HG02870 (cell line): ENCODE results near the gene TFCP2.
"Not testable (repeated sequence)": the region's sequence is repeated elsewhere in the genome, so short reads cannot be mapped to it uniquely, and the experiment has no call there.

Source experiments
- ATAC-seq: cut with Tn5 transposase; IDR thresholded peaks from one replicate; pipeline ENCODE4 v1.9.1; 2021; ENCODE audit warnings: mild to moderate bottlenecking, moderate library complexity; ENCODE audit not compliant: unreplicated experiment

The TFCP2 gene, protein sequence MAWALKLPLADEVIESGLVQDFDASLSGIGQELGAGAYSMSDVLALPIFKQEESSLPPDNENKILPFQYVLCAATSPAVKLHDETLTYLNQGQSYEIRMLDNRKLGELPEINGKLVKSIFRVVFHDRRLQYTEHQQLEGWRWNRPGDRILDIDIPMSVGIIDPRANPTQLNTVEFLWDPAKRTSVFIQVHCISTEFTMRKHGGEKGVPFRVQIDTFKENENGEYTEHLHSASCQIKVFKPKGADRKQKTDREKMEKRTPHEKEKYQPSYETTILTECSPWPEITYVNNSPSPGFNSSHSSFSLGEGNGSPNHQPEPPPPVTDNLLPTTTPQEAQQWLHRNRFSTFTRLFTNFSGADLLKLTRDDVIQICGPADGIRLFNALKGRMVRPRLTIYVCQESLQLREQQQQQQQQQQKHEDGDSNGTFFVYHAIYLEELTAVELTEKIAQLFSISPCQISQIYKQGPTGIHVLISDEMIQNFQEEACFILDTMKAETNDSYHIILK

DNA sequence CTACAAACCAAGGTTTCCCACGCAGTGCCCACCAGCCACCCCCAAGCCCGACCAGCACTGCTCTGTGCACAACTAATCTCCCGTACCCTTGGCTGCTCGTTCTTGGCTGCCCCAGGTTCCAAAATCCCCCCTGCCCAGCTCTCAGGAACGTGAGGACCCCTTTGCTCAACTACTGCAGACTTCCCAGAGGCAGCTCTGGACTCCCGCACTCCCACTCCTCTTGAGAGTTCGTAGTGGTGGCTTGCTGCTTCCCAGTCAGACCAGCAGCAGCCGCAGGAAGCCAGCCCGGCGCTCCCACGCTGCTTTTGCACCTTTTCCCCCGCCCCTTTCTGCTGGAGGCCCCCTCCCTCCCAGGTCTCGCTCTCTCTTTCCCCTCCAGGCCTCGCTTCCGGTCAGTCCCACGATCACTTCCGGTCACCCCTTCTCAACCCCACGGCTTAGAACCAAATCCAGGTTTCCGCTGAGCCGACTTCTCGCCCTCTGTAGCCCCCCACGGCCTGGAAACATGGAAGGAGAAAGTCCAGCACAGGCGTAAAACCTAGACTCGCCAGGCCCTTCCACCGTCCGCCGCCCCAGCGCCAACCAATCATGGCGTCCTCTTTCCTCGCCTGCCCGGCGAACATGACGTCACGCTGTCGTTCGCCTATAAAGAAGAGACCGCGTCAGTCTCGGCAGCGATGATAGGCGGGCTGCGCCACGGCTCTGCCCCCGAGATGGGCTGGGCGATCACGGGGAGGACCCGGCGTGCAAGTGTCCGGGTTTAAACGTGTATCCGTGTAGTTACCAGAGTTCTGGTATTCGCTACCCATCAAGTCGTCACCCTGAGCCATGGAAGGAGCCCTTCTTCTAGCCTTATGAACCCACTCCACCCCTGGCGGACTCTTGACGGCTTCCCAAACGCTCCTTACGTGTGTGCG is at the start of gene TFCP2:
Gene TFCP2 (minus strand): TSS at position 621 of the 917 bp plus-strand sequence. CDS start 713 bp downstream, outside the sequence.
- peak; percentile 91 for ATAC-seq

DNA sequence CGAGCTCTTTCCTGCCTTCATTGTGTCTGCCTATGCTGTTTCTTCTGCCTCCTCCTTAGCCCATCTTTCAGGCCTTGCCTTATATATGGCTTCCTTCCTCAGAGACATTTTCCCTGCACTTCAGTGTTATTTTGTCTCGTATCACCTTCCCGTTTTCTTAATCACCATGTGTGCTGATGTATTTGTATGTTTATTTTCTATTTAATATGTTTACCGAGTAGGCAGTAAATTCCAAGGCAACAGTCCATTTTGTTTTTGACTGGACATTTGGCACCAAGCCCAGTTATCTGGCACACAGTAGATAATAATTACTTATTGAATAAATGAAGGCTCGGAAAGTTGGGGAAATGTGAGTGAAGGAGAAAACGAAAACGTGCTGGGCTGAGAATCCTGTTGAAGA is 49.5 kb upstream of the TFCP2 start:
- no peak for ATAC-seq

DNA sequence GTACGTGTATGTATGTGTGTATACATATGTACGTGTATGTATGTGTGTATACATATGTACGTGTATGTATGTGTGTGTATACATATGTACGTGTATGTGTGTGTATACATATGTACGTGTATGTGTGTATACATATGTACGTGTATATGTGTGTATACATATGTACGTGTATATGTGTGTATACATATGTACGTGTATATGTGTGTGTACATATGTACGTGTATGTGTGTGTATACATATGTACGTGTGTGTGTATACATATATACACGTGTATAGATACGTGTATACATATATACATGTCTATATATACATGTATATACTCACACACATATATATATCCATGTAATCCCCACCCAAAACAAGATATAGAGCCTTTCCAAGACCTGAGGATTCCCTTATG is 46.9 kb upstream of the TFCP2 start:
- ATAC-seq: not testable (repeated sequence)

DNA sequence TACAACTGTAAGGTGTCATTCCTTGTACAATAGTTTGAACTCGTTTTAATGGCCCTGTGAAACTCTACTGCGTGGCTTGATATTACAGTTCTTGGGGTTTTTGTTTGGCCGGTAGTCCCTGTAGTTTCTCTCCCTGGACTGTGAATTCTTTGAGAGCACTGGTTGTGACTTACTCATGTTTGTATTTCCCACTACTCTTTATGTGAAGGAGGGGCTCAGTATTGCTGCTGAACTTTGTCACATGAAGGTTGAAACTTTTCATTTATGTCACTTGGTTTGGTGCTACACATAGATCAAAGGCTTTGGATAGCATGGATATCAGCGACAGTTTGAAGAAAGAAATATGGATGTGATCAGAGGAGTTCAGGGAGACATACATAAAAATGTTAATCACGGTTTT is 46.4 kb upstream of the TFCP2 start:
- ATAC-seq: no peak

DNA sequence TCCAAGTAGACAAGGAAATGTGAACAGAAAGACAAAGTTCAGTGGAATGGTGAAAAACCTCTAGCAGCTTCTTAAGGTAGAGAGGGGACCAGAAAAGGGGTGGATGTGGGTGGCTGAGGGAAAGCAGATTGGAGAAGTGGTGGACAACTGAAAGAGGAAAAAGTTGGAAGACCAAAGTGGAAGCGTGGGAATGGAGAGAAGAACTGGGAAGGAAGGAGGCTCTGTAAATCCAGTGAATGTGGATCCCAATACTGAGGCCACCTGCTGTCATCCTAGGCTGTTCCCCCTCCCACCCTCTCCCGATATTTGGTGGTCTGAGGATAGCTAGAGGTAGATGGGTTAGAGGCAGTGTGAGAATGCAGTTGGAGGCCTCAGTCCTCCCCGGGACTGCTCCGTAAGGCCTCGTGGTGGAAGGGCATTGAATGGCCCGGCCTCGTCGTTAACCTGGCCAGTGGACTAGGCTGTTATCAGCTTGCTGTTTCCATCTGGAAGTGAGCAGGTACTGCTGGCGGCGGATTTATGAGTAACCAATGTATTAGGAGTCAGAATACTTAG is 45.7 kb upstream of the TFCP2 start:
- ATAC-seq: no peak

DNA sequence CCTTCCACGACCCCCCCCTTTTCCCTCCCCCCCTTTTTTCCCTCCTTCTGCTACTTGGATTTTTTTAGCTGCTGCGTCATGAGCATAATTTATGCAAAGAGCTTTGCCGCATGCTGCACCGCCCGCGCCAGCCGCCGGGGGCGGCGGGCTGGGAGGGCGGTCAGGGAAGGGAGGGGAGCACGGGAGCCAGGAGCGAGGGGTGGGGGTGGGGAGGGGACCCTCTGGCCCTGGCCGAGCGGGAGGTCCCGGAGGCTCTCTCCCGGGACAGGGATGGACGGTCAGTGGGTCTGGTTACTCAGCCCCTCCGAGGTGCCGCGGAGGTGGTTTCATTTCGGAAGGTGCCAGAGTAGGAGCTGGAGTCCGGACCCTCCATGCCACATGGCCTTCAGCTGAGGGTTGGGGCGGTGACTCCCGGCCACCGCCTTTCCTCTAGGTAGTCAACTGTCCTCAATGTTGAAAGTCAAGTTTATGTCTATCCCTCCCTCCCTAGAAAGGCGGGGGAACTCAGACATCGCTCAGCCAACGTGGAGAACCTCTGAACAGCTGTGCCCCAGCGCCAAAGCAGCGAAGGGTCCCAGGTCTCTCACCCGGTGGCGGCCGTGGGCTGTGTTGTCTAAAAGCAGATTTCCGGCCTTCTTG is 45.2 kb upstream of the TFCP2 start, which contains the start of gene POU6F1:
Gene POU6F1 (minus strand): TSS at position 95 of the 639 bp plus-strand sequence. CDS start 11,226 bp downstream, outside the sequence.
- peak; percentile 65 for ATAC-seq

DNA sequence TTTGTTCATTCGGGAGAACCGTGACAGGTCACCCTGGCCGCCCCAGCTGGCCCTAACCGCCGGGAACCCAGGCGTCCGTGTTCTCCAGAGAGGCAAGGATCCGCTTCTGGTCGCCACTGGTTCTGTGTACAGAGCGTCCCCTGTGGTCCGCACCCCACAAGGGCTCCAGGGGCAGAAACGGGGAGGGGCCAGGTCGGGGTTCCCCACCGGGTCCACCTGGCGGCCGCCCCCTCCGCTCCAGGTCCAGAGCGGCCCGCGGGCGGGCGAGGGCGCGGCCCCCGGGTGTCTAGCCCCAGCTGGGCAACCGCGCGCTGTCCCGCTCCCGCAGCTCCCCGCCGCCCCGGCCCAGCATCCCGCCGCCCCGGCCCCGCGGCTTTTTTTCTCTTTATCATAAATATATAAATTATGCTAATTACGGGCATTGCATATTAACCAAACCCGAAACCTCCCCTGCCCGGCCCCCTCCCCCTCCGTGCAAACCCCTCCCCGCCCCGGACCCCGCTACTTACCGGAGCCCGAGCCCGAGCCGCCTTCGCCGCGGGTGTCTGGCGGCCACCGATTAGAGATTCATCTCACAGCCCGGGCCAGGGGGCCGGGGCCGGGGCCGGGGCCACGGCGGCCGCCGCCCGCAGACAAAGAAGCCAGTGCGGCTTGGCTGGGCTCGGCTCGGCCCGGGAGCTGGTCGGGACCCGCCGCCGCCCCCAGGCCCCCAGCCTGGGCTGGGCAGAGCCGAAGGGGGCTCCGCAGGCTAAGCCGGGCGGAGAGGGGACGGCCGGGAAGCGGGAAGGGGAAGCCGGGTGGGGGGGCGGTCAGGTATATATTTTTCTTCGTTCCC is 44.4 kb upstream of the TFCP2 start:
- peak; percentile 49 for ATAC-seq

DNA sequence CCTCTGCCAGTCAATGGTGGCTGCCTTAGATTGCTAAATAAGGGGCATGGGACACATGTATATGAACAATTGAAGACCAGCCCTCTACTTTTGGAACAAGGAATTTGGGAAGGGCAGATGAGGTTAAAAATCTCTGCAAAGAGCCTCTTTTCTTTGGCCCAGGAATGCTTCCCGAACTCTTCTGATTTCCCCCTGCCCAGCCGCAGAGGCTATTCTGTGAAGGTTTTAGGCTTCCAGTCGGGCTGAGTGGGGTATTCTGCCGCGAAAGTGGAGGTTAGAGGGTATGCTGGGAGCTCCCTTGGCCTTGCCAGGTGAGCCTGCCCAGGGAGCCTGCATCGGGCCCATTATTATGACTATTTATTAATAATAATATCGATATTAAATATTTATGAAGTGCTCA is 43.7 kb upstream of the TFCP2 start:
- ATAC-seq: no peak

DNA sequence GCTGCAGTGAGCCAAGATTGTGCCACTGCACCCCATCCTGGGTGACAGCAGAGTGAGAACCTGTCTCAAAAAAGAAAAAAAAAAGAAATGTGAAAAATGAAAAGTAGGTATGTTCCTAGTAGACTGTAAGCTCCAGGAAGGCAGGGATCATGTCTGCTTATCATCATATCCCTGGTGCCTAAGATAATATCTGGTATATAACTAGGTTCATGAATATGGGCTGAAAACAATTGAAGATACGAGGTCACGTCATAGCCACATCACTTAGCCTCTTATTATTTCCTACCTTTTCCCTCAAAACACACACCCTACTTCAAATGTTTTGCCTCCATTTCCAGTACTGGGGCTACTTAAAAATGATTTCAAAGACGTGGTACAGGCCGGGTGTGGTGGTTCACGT is 42.0 kb upstream of the TFCP2 start:
- ATAC-seq: no peak

DNA sequence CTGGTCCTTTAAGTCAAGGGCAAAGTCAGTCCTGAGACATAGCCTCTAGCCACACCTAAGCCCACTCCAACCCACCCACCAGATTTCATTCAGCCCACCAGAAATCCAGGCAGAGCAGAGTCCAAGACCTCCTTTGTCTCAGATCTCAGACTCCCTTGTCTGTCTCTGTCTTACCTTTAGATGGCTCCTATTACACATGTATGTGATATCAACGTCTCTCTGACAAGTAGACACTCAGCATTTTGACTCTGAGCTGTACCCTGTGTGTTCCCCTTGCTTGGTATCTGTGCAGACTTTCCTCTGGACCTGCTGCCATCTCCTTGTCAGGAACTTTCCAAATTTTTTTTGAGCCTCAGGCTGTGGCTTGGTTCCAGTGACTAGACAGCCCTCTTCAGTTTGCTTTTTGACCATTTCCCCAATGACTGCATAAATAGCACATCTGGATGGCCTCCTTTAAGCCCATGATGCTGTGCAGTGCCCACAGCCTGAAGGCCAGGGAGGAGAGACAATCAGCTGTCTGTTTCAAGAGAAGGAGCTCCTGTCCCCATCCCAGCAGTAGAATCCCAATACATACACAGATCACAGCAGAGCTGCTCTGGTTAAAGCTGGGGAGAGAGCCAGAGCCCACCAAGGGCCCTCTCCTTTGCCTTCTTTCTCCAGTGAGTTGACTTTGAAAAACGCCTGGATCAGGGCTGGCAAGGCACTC is 37.9 kb upstream of the TFCP2 start:
- ATAC-seq: no peak

DNA sequence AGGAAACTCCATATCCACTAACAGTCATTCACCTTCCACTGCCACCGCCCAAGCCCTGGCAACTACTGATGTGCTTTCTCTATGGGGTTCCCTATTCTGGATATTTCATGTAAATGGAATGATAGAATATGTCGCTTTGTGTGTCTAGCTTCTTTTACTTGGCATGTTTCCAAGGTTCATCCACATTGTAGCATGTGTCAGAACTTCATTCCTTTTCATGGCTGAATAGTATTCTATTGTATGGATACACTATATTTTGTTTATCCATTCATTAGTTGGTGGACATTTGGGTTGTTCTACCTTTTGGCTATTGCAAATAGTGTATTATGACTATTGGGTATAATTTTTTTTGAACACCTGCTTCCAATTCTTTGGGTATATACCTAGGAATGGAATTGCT is 36.3 kb upstream of the TFCP2 start:
- ATAC-seq: no peak

DNA sequence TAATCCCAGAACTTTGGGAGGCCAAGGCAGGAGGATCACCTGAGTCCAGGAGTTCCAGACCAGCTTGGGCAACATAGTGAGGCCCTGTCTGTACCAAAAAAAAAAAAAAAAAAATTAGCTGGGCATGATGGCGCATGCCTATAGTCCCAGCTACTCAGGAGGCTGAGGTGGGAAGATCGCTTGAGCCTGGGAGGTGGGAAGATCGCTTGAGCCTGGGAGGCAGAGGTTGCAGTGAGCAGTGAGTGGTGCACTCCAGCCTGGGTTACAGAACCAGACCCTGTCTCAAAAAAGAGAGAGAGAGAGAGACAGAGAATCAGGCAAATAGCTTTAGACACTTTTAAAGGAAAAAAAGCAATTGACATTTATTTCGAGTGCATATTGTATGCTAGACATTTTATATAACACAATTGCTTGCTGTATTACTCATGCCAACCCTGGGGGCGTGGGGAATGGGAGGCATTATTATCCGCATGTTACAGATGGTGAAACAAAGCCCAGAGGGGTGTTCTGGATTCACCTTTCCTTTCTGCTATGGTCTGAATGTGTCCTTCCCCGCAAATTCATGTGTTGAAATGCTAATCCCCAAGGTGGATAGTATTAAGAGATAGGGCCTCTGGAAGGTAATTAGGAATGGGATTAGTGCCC is 35.2 kb upstream of the TFCP2 start:
- ATAC-seq: no peak

DNA sequence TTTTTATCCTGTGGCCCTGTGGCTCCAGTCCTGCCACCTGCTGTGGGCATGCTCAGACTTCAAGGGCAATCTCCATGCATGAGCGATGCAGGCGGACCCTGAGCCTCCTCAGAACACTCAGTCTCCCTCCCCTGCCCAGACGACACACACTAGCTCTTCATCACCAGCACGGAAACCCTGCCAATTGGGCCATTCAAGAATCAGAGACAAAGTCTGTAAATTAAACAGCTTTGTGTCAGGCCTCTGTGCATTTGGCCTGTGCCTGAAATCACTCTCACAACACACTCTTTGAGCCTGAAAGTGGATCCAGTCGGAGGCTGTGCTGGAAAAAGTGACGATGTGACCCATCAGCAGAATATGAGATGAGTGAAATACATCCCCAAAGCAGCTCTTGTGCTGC is 32.4 kb upstream of the TFCP2 start:
- no peak for ATAC-seq

DNA sequence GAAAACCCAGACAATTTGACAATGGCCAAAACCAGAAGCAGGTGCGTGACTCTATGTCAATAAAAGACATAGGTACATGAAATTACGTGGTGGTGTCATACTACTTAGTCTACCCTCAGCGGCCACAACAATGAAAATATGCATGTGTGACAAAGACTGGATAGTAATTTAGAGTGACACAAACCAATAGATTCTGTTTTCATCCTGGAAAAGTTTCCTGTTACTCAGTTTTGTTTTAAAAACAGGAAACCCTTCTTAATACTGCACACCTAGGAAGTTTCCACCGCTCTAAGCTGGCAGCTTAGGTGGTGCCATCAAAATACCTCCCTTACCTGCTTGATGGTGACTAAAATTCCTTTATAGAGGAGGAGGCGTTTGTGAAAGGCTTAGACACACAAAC is 29.8 kb upstream of the TFCP2 start:
- ATAC-seq: no peak

DNA sequence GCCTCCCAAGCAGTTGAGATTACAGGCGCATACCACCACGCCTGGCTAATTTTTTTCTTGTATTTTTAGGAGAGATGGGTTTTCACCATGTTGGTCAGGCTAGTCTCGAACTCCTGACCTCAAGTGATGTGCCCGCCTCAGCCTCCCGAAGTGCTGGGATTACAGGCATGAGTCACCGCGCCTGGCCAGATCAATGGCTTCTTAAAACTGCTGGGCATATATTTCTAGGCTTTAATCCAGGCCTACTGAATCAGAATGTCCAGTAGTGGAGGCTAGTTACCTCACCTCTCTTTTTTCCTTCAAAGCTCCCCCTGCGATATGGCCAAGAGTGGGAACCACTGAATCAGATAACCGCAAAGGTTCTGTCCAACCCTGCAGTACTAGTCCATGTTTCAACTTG is 27.9 kb upstream of the TFCP2 start:
- ATAC-seq: no peak

DNA sequence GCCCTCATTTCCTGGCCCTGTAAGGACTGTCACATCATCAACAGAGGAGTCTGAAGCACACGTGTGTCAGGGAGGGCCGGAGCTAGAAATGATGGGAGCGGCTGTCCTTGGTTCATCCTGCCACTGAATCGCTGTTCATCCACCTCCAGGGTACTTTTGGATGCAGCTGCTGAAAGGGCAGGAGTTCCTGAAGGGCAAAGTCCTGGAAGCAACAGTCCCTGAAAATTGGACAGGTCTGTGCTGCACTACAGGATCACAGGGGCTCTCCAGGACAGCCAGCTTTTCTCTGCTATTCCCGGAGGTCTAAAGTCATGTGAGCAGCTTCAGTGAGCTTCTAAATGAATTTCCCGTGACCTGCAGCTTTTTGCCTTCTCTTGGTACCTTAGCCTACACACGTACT is 27.2 kb upstream of the TFCP2 start:
- no peak for ATAC-seq

DNA sequence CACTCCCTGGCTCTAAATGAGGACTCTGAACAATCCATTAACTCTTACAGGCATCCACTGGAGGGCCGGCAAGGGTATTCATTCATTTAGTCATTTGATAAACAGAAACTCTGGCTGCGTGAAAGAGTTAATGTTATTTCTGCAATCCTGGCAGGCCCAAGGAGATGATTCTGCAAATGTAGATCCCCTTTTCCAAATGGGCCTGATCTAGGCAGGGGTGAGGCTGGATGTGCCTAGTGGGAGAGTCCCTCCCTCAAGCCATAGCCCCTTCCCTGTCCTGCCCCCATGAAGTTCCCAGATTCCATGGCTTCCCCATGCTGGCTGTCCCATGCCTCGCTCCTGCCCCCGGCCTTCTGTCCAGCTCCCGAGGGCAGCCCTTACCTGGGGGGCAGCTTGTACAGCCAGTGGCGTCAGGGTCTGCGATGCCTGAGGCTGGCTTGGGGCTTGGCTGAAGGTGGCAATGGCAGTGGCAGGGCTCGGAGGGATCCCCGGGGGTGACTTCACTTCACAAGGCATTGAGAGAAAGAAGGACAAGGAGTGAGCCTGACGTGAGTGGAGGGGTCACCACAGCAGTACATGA is 26.5 kb upstream of the TFCP2 start:
- no peak for ATAC-seq

DNA sequence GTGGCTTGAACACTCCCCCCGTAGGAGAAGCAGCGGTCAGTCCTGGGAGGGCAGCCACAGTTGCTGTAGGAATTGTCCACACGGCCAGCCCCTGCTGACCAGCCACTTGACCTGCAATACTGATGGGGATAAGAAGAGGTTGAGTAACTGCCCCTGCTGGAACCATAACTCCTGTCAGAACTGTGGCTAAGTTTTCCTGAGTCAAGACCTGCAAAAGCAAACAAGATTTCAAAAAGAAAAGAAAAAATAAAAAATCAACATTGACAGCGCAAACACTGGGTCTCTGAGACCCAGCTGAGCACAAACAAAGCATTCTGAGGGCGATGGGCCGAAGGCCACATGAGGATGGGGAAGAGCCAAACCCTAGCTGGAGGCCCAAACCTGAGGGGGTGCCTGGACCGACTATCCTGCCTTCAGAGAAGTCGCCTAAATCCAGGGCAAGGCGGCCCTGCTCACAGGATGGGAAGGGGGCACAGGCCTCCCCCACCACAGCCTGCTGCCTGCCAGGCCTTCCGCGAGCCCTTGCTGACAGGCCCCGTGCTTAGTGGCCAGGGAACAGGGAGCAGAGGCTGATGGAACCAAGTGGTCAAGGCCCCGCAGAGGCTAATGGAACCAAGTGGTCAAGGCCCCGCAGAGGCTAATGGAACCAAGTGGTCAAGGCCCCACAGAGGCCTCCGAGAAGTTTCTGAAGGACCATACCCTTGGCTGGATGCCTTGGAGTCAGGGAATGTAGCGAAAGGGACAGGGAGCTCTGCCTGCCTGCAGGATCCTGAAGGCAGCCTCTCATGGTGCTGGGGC is 25.8 kb upstream of the TFCP2 start:
- ATAC-seq: no peak
